Retinal pigment epithelial cell (primary cell): ENCODE measurements around the gene NCK2.

Source experiments
- DNase-seq: peaks from one replicate; pipeline ENCODE4 v3.0.0-alpha.2; 2010; ENCODE audit warnings: low read depth
- H3K4me3 ChIP-seq: 2 replicates; pipeline ENCODE4 v1.5.1; 2011; ENCODE audit warnings: mild to moderate bottlenecking, low read length, control low read depth, moderate library complexity
- CTCF ChIP-seq: conservative IDR thresholded peaks from 2 replicates; pipeline ENCODE4 v1.5.1; 2011; ENCODE audit warnings: low read depth, low read length, control low read depth, inconsistent platforms

Gene NCK2

GRCh38 chr2:105744909-105745853 lies at the start of gene NCK2:
TSS of gene NCK2 (plus strand) at chr2:105744912. CDS start at chr2:105855064, 110,152 bp downstream.
- DNase-seq, result no peak
- TF ChIP-seq CTCF, result no peak
- H3K4me3 ChIP-seq, result peak within 1 kb of the TSS; percentile 72

- DNase-seq, result no peak
- no peak overlapping the region for H3K4me3 ChIP-seq
- no peak for TF ChIP-seq CTCF
Measured at GRCh38 chr2:105697781-105698449, 46.8 kb upstream of the NCK2 start.

GRCh38 chr2:105698820-105699219 lies 45.9 kb upstream of the NCK2 start:
- no peak for TF ChIP-seq CTCF
- DNase-seq, result no peak
- no peak overlapping the region for H3K4me3 ChIP-seq

- no peak for TF ChIP-seq CTCF
- no peak overlapping the region for H3K4me3 ChIP-seq
- no peak for DNase-seq
Measured at GRCh38 chr2:105701042-105701441, 43.7 kb upstream of the NCK2 start.

GRCh38 chr2:105708697-105709096 lies 36.0 kb upstream of the NCK2 start:
- no peak for DNase-seq
- TF ChIP-seq CTCF, result no peak

DNA sequence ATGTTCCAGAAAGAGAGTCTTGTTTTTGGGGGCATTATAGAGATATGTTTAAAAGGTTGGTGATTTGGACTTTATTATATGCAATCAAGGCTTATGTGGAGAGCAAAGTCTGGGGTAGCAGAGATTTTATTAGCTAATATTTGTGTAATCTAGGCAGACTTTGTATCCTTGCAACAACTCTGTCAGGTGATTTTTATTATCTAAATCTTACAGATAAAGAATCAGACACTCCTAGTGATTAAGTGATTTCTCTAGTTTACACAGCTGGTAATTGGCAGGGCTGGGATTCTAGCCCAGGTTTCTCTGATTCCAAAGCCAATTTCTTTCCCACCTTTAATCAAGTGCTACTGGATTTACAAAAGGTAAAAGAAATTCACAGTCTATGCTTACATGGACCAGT lies 33.3 kb upstream of the NCK2 start:
- no peak for DNase-seq
- no peak for TF ChIP-seq CTCF
- no peak overlapping the region for H3K4me3 ChIP-seq

More at GRCh38 chr2:105708697-105709096, 36.0 kb upstream of the NCK2 start:
- H3K4me3 ChIP-seq, result no peak overlapping the region
